CD4-positive, CD25-positive, alpha-beta regulatory T cell (primary cell): ENCODE data around the gene SRGAP3. TPM values are rescaled to one million over a fixed set of nuclear protein-coding genes. Genes with fewer than 3 reads are reported as not detected.
"Not testable (repeated sequence)": the region's sequence is repeated elsewhere in the genome, so short reads cannot be mapped to it uniquely, and the experiment has no call there.

ENCODE experiments used
- ATAC-seq, 2 donors: fragments of 150-1000 bp; cut with Tn5 transposase; one replicate each; pipeline ENCODE4 v1.10.0; 2021; ENCODE audit warnings: low read depth in 2 of 2, moderate number of reproducible peaks in 2 of 2, moderate library complexity in 1 of 2
- DNase-seq, 3 donors: peaks; one replicate each; pipeline versions ENCODE4 v3.0.0 to v3.0.0-alpha.2; 2012 to 2022; ENCODE audit warnings: mixed read lengths in 1 of 3
- H3K27ac ChIP-seq: one replicate; pipeline ENCODE4 v1.7.0; 2013; ENCODE audit warnings: mild to moderate bottlenecking, low read length; ENCODE audit not compliant: insufficient read depth, poor library complexity, severe bottlenecking
- H3K27me3 ChIP-seq: one replicate; pipeline ENCODE4 v1.7.0; 2013; ENCODE audit warnings: low read length; ENCODE audit not compliant: control insufficient read depth, insufficient read depth
- H3K36me3 ChIP-seq: one replicate; pipeline ENCODE4 v1.7.0; 2013; ENCODE audit warnings: mild to moderate bottlenecking, low read length, moderate library complexity; ENCODE audit not compliant: control insufficient read depth, insufficient read depth
- H3K4me1 ChIP-seq: 2 replicates; pipeline ENCODE4 v1.7.0; 2013; ENCODE audit warnings: mild to moderate bottlenecking, low read length; ENCODE audit not compliant: insufficient read depth, control insufficient read depth, poor library complexity, severe bottlenecking
- H3K4me3 ChIP-seq: one replicate; pipeline ENCODE4 v1.7.0; 2013; ENCODE audit warnings: low read depth, mild to moderate bottlenecking, low read length, moderate library complexity
- H3K9me3 ChIP-seq, 2 experiments: 1 replicate in 1 of 2; 2 replicates in 1 of 2; pipeline ENCODE4 v1.7.0; 2013; ENCODE audit warnings: low read length in 2 of 2, mild to moderate bottlenecking in 1 of 2, moderate library complexity in 1 of 2; ENCODE audit not compliant: control insufficient read depth in 2 of 2
- H3K27ac Mint-ChIP-seq, 3 donors: one replicate each; pipeline ENCODE4 v1.8.0; 2020 to 2022; ENCODE audit warnings: mild to moderate bottlenecking in 3 of 3, mixed read lengths in 3 of 3, moderate library complexity in 2 of 3
- H3K27me3 Mint-ChIP-seq: one replicate; pipeline ENCODE4 v1.8.0; 2022; ENCODE audit warnings: mild to moderate bottlenecking, mixed read lengths
- H3K36me3 Mint-ChIP-seq: one replicate; pipeline ENCODE4 v1.8.0; 2020; ENCODE audit warnings: mixed read lengths
- H3K4me1 Mint-ChIP-seq, 4 donors: one replicate each; pipeline ENCODE4 v1.8.0; 2020 to 2022; ENCODE audit warnings: mixed read lengths in 4 of 4, mild to moderate bottlenecking in 1 of 4
- H3K4me3 Mint-ChIP-seq, 4 donors: one replicate each; pipeline ENCODE4 v1.8.0; 2020 to 2022; ENCODE audit warnings: mild to moderate bottlenecking in 4 of 4, mixed read lengths in 4 of 4, moderate library complexity in 3 of 4
- H3K9me3 Mint-ChIP-seq, 7 donors: one replicate each; pipeline ENCODE4 v1.8.0; 2020 to 2022; ENCODE audit warnings: mixed read lengths in 7 of 7, mild to moderate bottlenecking in 3 of 7, moderate library complexity in 2 of 7
- polyA plus RNA-seq, 4 donors: library from polyadenylated mRNA; unstranded; fragments of 300-500 nt; fragmentation: Illumina TruSeq; gene quantifications; one replicate each; pipeline ENCODE4 v1.2.3, GENCODE V29; 2021
- total RNA-seq: library from RNA; stranded (reverse); gene quantifications from one replicate; pipeline ENCODE4 v1.2.3, GENCODE V29; 2022

Gene SRGAP3
- total and polyA plus RNA-seq, 5 donors from 2014 or later, result 1.8 to 8.1 (median 2.8) TPM

DNA sequence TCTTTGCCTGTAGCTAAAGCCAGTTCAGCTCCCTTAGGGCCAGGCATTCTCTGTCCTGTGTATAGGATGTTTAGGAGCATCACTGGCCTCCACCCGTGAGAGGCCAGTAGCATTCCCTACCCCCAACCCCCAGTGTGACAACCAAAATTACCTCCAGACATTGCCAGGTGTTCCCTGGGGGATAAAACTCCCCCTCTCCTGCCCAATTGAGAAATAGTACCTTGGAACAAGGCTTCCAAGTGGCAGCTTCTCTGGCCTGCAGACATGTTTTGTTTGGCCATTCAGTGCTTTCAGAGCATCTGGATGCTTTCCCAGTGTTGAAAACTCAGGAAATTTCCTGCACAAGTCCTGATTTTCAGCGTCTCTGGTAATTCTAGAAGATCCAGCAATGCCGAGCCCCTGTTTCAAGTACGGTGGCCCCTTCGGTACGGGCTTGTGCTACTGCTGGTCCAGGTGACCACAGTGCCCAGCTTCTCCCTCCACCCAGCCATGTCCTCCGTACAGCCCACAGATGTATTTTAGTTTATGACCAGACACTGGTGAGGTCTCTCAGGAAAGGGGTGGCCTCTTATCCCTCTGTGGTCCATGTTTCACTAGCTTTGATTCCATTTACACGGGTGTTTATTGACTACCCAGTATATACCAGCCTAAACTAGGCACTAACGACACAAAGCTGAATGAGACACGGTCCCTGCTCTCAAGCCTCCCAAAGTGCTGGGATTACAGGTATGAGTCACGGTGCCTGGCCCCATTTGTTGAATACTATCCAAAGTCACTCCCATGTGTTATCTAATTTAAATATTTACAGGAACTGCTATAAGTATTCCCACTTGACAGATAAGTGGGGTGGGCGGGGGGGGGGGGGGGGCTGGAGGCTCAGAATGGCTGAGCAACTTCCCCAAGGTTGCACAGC, 160.7 kb downstream of the SRGAP3 start:
- Mint-ChIP-seq H3K27ac (no peak overlapping the region), H3K9me3 (no peaks in the 10 kb centered on the region), H3K36me3 (peaks cover 9% of the 10 kb centered on the region), H3K4me1 (no peaks in the 10 kb centered on the region), H3K27me3 (no peaks in the 10 kb centered on the region), H3K4me3 (no peak overlapping the region)
- no peak overlapping the region for H3K27ac ChIP-seq
- no peaks in the 10 kb centered on the region for H3K9me3 ChIP-seq
- no peaks in the 10 kb centered on the region for H3K27me3 ChIP-seq
- ATAC-seq (no peak), DNase-seq (no peak)
- H3K36me3 ChIP-seq, result no peaks in the 10 kb centered on the region
- H3K4me3 ChIP-seq, result no peak overlapping the region
- no peaks in the 10 kb centered on the region for H3K4me1 ChIP-seq

DNA sequence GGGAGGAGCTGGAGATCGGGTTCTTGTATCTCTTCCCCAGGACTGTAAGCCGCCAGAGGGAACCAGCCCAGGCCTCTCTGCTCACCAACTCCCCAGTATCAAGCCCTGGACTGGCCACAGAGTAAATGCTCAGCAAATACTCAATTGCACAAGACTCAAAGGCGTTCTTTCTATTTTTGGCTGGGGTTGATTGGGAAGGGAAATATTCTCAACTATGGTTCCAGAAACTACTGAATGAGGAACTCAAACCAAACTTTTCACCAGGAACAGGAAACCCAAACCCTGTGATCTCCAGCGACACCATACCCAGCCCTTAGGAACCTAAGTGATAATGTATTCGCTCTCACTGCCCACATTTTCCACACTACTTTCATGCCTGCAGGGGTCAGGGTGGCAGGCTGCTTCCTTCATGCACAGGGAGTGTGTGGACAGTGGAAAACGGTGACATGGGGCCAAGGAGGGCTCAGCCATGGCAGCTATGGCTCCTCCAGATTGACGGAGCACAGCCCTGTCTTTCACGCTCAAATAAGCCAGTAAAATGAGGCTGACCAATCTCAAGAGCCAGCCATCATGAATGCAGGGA, 161.5 kb downstream of the SRGAP3 start:
- Mint-ChIP-seq H3K4me1 (no peaks in the 10 kb centered on the region), H3K27ac (no peak overlapping the region), H3K9me3 (no peaks in the 10 kb centered on the region), H3K27me3 (no peaks in the 10 kb centered on the region), H3K36me3 (peaks cover 9% of the 10 kb centered on the region), H3K4me3 (no peak overlapping the region)
- Histone ChIP-seq H3K27me3 (no peaks in the 10 kb centered on the region), H3K4me3 (no peak overlapping the region), H3K27ac (no peak overlapping the region), H3K36me3 (no peaks in the 10 kb centered on the region), H3K4me1 (no peaks in the 10 kb centered on the region), H3K9me3 (no peaks in the 10 kb centered on the region)
- DNase-seq (no peak), ATAC-seq (no peak)

DNA sequence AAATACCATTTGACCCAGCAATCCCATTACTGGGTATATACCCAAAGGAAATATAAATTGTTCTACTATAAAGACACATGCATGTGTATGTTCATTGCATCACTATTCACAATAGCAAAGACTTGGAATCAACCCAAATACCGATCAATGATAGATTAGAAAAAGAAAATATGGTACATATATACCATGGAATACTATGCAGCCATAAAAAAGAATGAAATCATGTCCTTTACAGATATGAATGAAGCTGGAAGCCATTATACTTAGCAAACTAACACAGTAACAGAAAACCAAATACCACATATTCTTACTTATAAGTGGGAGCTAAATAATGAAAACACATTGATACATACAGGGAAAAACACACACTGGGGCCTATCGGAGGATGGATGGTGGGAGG, 164.0 kb downstream of the SRGAP3 start:
- H3K27me3 Mint-ChIP-seq, H3K9me3 ChIP-seq, H3K27me3 ChIP-seq, H3K4me1 ChIP-seq, H3K36me3 Mint-ChIP-seq, DNase-seq, H3K27ac Mint-ChIP-seq, H3K36me3 ChIP-seq, H3K27ac ChIP-seq, ATAC-seq, H3K9me3 Mint-ChIP-seq, H3K4me1 Mint-ChIP-seq, H3K4me3 Mint-ChIP-seq, H3K4me3 ChIP-seq: not testable (repeated sequence)

DNA sequence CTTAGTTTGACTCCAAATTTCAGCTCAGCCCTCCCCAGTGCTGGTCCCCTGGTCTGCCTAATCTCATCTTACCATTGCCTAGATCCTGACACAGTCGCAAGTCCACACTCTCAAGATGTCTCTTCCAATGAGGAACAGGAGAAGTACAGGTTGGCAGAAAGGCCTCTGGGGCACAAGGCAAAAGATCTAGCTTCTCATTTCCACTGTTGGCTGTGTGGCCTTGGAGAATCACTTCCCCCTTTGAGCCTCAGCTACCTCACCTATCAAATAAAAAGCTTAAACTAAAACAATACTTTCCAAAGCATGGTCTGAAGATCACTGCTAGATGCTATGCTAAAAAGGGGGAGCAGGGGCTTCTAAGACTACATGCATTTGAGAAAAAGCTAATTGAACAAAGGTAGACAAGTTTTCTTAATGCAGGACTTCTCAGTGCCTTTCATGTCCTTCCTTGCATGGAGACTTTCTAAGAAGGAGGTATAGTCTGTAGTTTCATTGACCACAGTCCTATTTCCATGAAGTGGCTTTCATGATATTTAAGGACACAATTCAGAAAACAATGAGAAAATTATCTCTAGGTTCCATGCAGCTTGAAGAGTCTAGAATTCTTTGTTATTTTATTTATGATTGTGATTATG, 168.1 kb downstream of the SRGAP3 start:
- Mint-ChIP-seq H3K27ac (no peak overlapping the region), H3K36me3 (peaks cover 9% of the 10 kb centered on the region), H3K9me3 (peaks cover 0 to 1% (median 0%) of the 10 kb centered on the region in 7 donors), H3K4me1 (no peaks in the 10 kb centered on the region), H3K27me3 (no peaks in the 10 kb centered on the region), H3K4me3 (no peak overlapping the region)
- H3K36me3 ChIP-seq, result no peaks in the 10 kb centered on the region
- H3K9me3 ChIP-seq, result no peaks in the 10 kb centered on the region
- H3K27me3 ChIP-seq, result no peaks in the 10 kb centered on the region
- H3K27ac ChIP-seq, result no peak overlapping the region
- no peak for DNase-seq
- no peak overlapping the region for H3K4me3 ChIP-seq
- ATAC-seq, result no peak
- H3K4me1 ChIP-seq, result no peaks in the 10 kb centered on the region

DNA sequence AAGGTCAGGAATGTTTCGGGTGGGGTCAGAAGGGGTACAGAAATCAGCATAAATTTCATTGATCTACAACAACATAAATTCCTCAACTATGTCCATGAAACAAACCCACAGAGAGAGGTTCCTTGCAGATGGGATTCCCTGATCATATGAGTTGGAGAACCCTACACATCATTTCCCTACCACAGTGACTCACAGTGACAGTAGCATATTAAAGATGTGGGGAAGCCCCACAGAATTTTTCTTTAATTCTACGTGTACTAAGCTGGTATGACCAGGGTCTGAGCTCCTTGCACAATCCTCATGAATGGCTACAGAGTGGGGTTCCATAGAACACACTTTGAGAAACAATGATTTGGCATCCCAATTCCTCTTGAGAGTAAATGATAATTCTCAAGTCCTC, 169.3 kb downstream of the SRGAP3 start:
- DNase-seq (no peak), ATAC-seq (no peak)
- Histone ChIP-seq H3K4me3 (no peak overlapping the region), H3K36me3 (no peaks in the 10 kb centered on the region), H3K27ac (no peak overlapping the region), H3K9me3 (no peaks in the 10 kb centered on the region), H3K27me3 (no peaks in the 10 kb centered on the region), H3K4me1 (no peaks in the 10 kb centered on the region)
- Mint-ChIP-seq H3K27ac (no peak overlapping the region), H3K27me3 (no peaks in the 10 kb centered on the region), H3K4me1 (no peaks in the 10 kb centered on the region), H3K4me3 (no peak overlapping the region), H3K36me3 (peaks cover 3% of the 10 kb centered on the region), H3K9me3 (peaks cover 0 to 1% (median 0%) of the 10 kb centered on the region in 7 donors)

DNA sequence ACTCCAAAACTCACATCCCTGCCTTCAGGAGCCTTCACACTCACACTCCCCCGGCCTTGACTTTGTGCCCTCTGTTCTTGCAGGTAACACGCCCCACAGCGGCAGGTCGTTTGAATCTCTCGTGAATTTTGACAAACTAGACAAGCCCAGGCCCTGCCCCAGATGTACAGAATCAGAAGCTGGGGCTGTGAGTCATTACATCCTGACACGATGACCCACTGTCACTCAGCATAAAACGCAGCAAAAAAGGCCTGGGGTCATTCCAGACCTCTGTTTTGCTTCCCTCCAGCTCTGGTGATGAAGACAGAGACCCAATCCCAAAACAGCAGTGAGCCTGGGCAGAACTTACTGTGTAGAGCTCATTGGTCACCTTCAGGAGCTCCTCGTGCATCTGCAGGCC, 169.8 kb downstream of the SRGAP3 start:
- no peaks in the 10 kb centered on the region for H3K36me3 ChIP-seq
- no peak overlapping the region for H3K4me3 Mint-ChIP-seq
- DNase-seq (no peak), ATAC-seq (no peak)
- H3K27ac ChIP-seq, result no peak overlapping the region
- no peaks in the 10 kb centered on the region for H3K36me3 Mint-ChIP-seq
- H3K4me1 ChIP-seq, result no peaks in the 10 kb centered on the region
- no peak overlapping the region for H3K4me3 ChIP-seq
- H3K27me3 ChIP-seq, result no peaks in the 10 kb centered on the region
- H3K9me3 Mint-ChIP-seq, result peaks cover 0 to 1% (median 0%) of the 10 kb centered on the region in 7 donors
- no peaks in the 10 kb centered on the region for H3K27me3 Mint-ChIP-seq
- no peak overlapping the region for H3K27ac Mint-ChIP-seq
- H3K4me1 Mint-ChIP-seq, result no peaks in the 10 kb centered on the region
- no peaks in the 10 kb centered on the region for H3K9me3 ChIP-seq

DNA sequence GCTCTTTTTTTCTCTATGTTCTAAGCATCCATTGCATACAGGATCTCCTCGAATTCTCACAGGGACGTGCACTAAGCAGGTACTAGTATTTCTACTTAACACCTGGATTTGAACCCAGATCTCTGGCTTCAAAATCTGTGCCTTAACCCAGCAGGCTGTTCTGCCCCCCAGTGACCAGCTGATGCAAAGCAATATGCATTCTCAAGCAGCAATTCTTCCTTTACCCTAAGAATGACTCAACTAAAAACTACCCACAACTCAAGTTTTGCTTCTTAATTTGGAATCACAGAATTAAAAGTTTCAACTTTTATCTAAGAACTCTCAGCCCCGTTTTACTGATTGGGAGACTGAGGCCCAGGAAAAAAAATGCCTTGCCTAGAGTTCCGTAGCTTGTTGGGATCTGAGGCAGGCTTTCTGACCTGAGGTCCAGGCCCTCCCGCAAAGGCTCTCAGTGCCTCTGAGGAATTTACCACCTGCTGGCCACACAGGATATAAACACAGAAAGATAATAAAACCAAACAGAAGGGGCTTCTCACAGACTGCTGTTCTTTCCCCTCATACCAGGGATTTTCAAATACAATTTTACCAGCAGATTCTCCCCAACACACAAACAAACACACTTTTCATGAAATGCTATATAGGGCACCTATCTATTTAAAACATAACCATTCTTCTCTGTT, 170.7 kb downstream of the SRGAP3 start:
- Histone ChIP-seq H3K4me3 (no peak overlapping the region), H3K4me1 (no peaks in the 10 kb centered on the region), H3K27me3 (no peaks in the 10 kb centered on the region), H3K36me3 (no peaks in the 10 kb centered on the region), H3K9me3 (no peaks in the 10 kb centered on the region), H3K27ac (no peak overlapping the region)
- H3K27ac Mint-ChIP-seq, result no peak overlapping the region
- H3K4me3 Mint-ChIP-seq, result no peak overlapping the region
- H3K9me3 Mint-ChIP-seq, result peaks cover 0 to 1% (median 0%) of the 10 kb centered on the region in 7 donors
- H3K36me3 Mint-ChIP-seq, result no peaks in the 10 kb centered on the region
- no peaks in the 10 kb centered on the region for H3K4me1 Mint-ChIP-seq
- ATAC-seq, result no peak
- DNase-seq, result no peak
- H3K27me3 Mint-ChIP-seq, result no peaks in the 10 kb centered on the region
